GM19395 (cell line): ENCODE measurements around the gene RXYLT1.
"Not testable (repeated sequence)": the region's sequence is repeated elsewhere in the genome, so short reads cannot be mapped to it uniquely, and the experiment has no call there.

Source experiments
- ATAC-seq: cut with Tn5 transposase; IDR thresholded peaks from one replicate; pipeline ENCODE4 v1.9.1; 2021; ENCODE audit warnings: mild to moderate bottlenecking, moderate library complexity; ENCODE audit not compliant: unreplicated experiment

The RXYLT1 gene

DNA sequence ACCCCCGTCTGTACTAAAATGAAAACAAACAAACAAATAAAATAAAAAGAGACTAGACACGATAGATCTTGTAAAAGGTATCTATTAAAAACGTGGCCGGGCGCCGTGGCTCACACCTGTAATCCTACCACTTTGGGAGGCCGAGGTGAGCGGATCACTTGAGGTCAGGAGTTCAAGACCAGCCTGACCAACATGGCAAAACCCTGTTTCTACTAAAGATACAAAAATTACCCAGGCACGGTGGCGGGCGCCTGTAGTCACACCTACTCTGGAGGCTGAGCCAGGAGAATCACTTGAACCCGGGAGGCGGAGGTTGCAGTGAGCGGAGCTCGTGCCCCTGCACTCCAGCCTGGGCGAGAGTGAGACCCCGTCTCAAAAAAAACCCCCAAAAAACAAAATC is 63.0 kb downstream of the RXYLT1 start:
- not testable (repeated sequence) for ATAC-seq

DNA sequence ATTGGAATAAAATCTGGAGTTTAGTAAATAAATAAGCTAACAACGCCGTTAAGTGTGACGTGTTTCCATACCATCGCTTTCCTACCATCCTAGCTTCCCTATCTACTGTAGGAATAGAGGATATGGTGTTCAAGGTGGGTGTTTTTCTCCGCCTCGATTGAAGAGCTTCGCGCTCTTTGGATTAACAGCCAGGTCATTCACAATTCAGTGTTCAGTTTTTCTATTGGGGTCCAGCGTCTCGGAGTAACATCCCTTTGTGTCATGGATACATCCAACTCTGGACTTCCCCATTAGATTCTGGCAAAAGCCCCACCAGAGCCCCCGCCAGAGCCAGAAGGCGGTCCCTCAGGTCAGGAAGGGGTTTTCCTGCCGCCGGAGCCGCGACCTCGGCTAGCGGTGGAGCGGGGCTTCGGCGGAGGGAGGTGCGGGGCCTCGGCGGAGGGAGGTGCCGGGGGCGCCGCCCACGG is 63.6 kb downstream of the RXYLT1 start:
- no peak for ATAC-seq

DNA sequence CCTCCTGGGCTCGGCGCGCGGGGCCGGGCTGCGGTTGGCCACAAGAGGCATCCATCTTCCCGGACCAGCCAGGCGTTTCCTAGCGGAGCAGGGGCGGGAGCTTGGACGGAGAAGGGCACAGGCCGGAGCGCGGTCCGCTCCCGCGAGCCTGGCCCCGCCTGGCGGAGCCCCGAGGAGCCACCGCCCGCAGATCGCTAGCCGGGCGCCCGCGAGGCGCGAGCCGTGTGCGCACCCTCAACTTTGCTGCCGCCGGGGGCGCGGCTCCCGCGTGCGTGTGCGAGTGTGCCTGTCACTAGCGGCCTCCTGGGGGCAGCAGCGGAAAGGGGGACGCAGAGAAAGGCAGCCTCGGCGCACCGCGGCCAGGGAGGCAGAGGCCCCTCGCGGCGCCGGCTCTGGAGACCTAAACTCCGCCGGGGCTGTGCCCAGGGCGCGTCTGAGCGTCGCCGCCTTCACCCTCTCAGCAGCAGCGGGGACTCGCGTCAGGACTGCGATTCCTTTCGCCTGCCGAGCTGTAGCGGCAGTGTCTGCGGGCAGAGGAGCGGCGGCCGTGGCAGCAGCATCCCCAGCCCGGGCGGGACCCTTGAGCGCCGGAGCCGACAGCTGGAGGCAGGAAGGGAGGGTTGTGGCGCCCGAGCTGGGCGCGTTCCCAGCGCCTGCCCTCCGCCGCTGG is 64.1 kb downstream of the RXYLT1 start:
- peak; percentile 94 for ATAC-seq

DNA sequence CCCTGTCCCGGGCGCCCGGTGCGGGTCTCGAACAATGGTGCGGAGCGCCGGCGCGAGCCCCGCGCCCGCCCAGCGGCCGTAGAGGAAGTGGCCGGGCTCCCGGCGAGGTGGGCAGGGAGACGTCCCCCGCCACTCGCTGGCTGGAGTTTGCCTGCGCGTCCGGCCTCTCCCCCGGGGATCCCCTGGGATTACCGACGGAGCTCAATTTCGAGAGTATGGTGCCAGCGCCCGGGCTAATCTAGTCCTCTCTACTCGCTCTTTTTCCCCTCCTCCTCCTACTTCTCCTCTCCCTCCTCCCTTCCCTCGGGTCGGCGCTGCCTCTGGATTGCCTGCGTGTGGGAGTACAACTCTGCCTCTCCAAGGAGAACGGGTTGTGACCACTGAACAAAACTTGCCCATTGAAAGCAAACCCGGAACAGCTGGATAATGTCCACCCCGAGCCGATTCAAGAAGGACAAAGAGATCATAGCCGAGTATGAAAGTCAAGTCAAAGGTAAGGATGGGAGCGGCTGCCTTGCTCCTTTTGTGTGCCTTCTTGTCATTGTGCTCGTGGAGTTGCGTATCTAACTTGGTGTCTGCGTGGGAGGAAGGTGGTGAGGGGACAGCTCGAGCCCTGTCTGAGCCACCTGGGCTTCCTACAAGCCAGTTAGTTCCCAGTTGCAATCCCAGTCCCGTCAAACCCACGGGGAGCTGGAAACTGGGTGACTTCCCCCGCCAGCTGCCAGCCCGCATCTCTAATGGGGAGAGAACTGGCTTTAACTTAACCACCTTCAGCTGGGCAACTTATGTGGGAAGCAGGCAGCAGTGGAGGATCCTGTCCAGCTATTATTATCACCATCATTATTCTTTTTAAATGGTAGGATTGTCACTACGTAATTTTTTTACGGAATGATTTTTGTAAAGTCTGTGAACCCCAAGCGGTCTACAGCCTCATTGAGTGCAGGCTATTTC is 65.0 kb downstream of the RXYLT1 start, which contains the start of gene SRGAP1:
Gene SRGAP1 (plus strand): TSS at position 310 of the 951 bp plus-strand sequence. CDS start 117 bp downstream, at position 427.
- no peak for ATAC-seq

DNA sequence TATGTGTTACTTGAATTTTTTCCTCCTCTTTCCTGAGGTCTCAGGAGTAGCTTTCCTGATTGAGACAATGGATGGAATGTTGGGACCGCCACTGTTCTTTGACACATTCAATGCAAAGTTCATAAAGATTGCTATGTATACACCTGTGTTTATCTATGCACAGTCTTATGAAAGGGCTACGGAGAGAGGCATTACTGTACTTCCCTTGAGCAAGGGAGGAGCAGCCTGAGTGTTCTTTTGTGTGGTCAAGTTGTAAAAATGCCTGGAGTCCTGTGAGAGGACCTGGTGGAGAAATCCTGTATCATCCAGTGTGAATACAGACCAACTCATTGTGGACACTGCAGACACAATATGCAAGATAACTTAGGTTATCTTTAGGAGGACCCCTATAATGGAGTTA is 66.0 kb downstream of the RXYLT1 start:
- no peak for ATAC-seq

DNA sequence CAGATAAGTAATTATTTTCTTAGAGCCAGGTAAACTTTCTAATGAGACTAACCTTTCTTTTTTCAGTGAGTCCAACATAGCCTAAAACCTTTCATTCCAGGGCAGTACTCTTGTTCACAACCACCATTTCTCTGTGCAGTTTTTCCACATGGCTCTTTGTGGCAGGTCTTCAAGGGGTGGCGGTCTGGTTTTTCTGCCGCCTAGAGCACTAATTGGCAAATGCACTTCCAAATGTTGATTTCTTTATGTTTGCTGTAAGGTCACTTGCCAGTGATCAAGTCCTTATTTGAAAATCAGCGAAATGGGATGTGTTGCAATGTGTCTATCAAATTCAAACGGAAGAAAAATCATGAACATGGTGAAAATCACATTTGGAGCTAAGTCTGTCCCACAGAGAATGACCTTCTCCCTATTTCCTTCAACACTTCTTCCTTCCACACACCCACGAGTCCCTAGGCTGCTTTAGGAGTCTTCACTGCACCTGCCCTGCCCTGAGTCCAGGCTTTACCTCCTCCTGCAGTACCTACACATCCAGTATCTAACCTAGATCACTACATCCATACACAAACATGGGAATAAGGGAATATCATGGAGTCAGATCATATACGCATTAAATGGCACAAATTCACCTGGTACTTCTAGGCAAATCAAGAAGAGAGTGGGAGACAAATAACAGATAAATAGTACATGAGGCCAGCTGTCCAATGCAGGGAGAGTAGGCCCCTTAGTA is 66.7 kb downstream of the RXYLT1 start:
- ATAC-seq, result no peak

DNA sequence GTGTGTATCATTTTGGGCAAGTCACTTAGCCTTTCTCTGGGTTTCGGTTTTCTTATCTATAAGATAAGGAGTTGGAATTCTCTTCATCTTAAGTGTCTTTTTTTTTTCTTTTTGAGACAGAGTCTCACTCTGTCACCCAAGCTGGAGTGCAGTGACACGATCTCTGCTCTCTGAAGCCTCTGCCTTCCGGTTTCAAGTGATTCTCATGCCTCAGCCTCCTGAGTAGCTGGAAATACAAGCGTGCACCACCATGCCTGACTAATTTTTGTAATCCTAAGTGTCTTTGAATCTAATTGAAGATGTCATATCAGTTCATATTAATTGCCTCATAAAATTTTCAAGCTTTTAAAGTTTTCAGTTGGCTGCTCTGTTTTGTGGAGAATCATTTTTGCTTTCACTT is 68.7 kb downstream of the RXYLT1 start:
- no peak for ATAC-seq

DNA sequence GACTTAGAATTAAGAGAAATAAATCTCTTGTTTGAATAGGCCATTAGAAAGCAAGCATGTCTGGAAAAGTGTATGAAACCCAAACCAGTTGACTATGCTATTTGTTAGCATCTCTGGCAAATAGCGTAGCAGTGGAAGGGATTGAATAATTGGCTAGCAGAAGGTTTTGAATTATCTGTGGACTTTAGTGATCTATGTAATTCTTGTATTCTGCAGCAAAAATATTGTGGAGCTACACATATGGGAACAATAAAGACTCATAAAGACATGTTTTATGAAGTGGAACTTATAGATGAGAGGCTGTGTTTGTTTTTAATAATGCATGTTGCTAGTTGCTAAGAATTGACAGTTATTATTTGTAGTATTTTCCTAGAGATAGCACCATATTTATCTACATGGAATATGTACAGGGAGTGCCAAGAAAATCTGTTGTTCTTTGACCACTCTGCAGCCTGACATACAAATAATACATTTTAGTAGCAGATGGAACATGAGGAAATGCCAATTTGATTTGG is 69.5 kb downstream of the RXYLT1 start:
- ATAC-seq, result no peak

DNA sequence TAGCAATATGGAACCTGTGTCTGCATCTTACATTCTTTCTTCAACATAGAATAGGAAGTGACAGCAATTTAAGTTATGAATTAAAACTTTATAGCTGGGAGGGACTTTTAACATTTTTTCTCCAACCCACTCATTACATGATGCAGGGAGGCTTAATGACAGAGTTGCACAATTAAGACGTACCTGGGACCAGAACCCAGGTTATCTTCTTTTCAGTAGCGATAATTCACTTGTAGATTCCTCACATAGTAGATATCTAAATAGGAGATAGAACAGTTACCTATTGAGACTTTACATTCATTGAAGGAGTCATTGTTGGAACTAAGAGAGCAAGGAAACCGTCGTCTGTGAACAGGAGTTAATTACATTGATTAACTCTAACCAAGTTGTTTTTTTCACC is 69.9 kb downstream of the RXYLT1 start:
- ATAC-seq, result no peak

DNA sequence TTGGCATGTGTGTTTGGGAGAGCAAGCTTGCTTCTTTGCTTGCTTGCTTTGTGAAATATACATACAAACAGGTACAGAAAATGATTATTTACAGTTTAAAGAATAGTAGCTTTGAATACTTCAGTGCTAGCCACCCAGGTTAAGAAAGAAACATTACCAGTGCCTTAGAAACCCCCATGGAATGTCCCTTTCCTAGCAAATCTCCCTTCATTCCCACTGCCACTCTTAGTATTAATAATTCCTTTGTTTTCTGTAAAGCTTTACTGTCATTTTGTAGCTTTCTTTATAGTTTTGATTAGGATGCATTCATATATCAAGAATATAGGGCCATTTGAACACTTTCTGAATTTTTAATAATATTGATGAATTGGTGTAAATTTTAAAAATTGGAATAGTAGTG is 74.3 kb downstream of the RXYLT1 start:
- ATAC-seq, result no peak

DNA sequence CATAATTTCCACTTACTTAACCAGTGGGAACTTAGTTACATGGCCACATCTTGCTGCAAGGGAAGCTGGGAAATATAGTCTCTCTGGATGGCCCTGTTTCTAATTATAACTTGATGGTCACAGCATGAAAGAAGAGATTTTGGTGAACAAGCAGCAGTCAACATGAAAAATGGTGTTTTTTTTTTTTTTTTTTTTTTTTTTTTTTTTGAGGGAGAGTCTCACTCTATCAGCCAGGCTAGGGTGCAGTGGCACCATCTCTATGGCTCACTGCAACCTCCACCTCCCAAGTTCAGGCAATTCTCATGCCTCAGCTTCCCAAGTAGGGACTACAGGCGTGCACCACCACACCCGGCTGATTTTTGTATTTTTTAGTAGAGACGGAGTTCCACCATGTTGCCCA is 75.6 kb downstream of the RXYLT1 start:
- no peak for ATAC-seq

DNA sequence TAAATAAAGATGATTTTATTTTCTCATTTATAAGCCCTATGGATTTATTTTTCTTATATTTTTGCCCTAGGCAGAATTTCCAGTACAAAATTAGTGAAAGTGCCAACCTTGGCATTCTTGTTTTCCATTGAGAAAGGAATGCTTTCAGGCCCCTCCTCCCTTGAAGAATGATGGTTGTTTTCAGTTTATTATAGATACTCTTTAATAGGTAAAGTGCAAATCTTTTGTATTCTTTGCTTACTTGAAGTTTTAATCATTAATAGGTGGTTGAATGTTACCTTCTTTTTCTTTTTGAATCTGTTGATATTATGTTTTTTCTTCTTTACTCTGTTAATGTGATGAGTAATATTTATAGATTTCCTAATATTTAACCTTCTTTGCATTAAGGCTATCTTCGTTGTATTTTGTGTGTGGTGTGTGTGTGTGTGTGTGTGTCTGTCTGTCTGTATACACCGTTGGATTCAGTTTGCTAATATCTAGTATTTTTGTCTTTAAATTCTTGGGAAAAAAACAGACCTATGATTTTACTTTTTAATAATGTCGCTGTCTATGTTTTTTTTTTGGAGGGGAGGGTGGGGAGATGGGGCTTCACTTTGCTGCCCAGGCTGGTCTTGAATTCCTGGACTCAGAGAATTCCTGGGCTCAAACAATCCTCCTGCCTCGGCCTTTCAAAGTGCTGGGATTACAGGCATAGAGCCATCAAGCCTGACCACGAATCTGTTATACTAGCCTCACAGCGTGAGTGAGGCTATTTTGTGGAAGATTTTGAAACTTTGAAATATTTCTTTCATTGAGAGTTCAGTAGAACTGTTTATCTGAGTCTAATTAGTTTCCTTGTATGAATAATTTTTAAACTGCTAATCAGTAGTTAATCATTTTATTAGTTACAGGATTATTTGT is 78.3 kb downstream of the RXYLT1 start:
- ATAC-seq, result no peak
